NCI-H345 treated with DMSO at 0.1 percent for 48 hours (cell line): ENCODE data around the gene UBE2V1.
"Not testable (repeated sequence)": the region's sequence is repeated elsewhere in the genome, so short reads cannot be mapped to it uniquely, and the experiment has no call there.

Experiments
- DNase-seq: peaks from one replicate; lab custom pipeline; 2025; ENCODE audit not compliant: unreplicated experiment; lab: John Stamatoyannopoulos, UW

Gene UBE2V1

GRCh38 chr20:50112512-50113419 lies at the start of gene UBE2V1:
TSS of gene UBE2V1 (minus strand) at chr20:50113150. CDS start at chr20:50113128, 22 bp downstream.
- peak; percentile 63 for DNase-seq

GRCh38 chr20:50161494-50161893 lies 48.5 kb upstream of the UBE2V1 start:
- not testable (repeated sequence) for DNase-seq

- peak; percentile 82 for DNase-seq
These were observed 40.8 kb upstream of the UBE2V1 start, which contains the start of gene PEDS1 for GRCh38 chr20:50153500-50154377. TSS of gene PEDS1 (minus strand) at chr20:50153723. CDS start at chr20:50153637, 86 bp downstream.

- DNase-seq, result no peak
These were observed 40.2 kb upstream of the UBE2V1 start for GRCh38 chr20:50153153-50153499.

- no peak for DNase-seq
These were observed 39.6 kb upstream of the UBE2V1 start for GRCh38 chr20:50152394-50153152.

GRCh38 chr20:50151034-50151743 lies 38.2 kb upstream of the UBE2V1 start:
- no peak for DNase-seq

GRCh38 chr20:50149481-50150254 lies 36.7 kb upstream of the UBE2V1 start:
- no peak for DNase-seq

- DNase-seq, result no peak
These were observed 34.0 kb upstream of the UBE2V1 start for GRCh38 chr20:50146732-50147662.

GRCh38 chr20:50146214-50146613 lies 33.3 kb upstream of the UBE2V1 start:
- no peak for DNase-seq

- DNase-seq, result no peak
These were observed 32.6 kb upstream of the UBE2V1 start for GRCh38 chr20:50145566-50145965.

- DNase-seq, result no peak
These were observed 31.4 kb upstream of the UBE2V1 start for GRCh38 chr20:50144362-50144761.

- no peak for DNase-seq
These were observed 29.9 kb upstream of the UBE2V1 start for GRCh38 chr20:50142812-50143211.

GRCh38 chr20:50141811-50142561 lies 29.0 kb upstream of the UBE2V1 start:
- no peak for DNase-seq

- no peak for DNase-seq
These were observed 28.2 kb upstream of the UBE2V1 start for GRCh38 chr20:50141018-50141675.

- no peak for DNase-seq
These were observed 27.4 kb upstream of the UBE2V1 start for GRCh38 chr20:50140339-50140859.

GRCh38 chr20:50138479-50139393 lies 25.8 kb upstream of the UBE2V1 start:
- no peak for DNase-seq
